Fibroblast of villous mesenchyme (primary cell): ENCODE results near the gene DNAJB14. TPM values are rescaled to one million over a fixed set of nuclear protein-coding genes. Genes with fewer than 3 reads are reported as not detected.

Experiments
- DNase-seq: peaks from one replicate; pipeline ENCODE4 v3.0.0-alpha.2; 2010; ENCODE audit warnings: low read depth
- H3K4me3 ChIP-seq: 2 replicates; pipeline ENCODE4 v1.5.1; 2011; ENCODE audit warnings: low read depth, mild to moderate bottlenecking, low read length
- CTCF ChIP-seq: IDR thresholded peaks from 2 replicates; pipeline ENCODE4 v1.5.1; 2012; ENCODE audit warnings: low read depth, mild to moderate bottlenecking, low read length; ENCODE audit not compliant: insufficient read depth
- total RNA-seq: library from RNA; depleted of rRNA; stranded (reverse); fragments of >200 nt; gene quantifications from 2 replicates; pipeline ENCODE4 v1.2.3, GENCODE V29; 2012

DNAJB14 gene
- total RNA-seq, 1 donor: 54.8 TPM

- no peak for DNase-seq
- H3K4me3 ChIP-seq: no peak overlapping the region
- TF ChIP-seq CTCF: no peak
Measured at GRCh38 chr4:99847362-99847976, 98.9 kb downstream of the DNAJB14 start.

GRCh38 chr4:99846891-99847290 is 99.5 kb downstream of the DNAJB14 start:
- TF ChIP-seq CTCF: no peak
- DNase-seq: no peak
- H3K4me3 ChIP-seq: no peak overlapping the region

Other genes starting within 250 kb of the DNAJB14 start
- gene DAPP1, start 129.8 kb downstream of the DNAJB14 start, total RNA-seq: not detected in 2 replicates
- 20.9 and 51.8 TPM in 2 replicates for gene LAMTOR3, start 52.2 kb downstream of the DNAJB14 start, total RNA-seq
- gene H2AZ1, start 3.7 kb upstream of the DNAJB14 start, total RNA-seq: 255 and 287 TPM in 2 replicates
- 3.0 and 3.5 TPM in 2 replicates for gene DDIT4L, start 243.8 kb upstream of the DNAJB14 start, total RNA-seq